Measurements from ENCODE around the gene FBXO27. TPM values are rescaled to one million over a fixed set of nuclear protein-coding genes. Genes with fewer than 3 reads are reported as not detected.
"Not testable (repeated sequence)": the region's sequence is repeated elsewhere in the genome, so short reads cannot be mapped to it uniquely, and the experiment has no call there.

The FBXO27 gene
- total RNA-seq, 1 donor from 2014 or later: 1.6 TPM

DNA sequence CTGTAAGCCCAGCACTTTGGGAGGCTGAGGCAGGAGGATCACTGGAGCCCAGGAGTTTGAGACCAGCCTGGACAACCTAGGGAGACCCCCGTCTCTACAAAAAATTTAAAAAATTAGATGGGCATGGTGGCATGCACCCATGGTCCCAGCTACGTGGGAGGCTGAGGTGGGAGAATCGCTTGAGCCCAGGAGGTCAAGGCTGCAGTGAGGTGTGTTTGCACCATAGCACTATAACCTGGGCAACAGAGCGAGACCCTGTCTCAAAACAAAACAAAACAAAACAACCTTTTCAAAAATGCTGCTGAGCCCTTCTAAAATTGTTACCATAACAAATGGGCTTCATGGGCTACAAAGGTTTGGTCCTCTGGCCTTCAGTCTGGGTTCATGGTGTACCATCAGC is 43.7 kb downstream of the FBXO27 start:
- DNase-seq: not testable (repeated sequence)

DNA sequence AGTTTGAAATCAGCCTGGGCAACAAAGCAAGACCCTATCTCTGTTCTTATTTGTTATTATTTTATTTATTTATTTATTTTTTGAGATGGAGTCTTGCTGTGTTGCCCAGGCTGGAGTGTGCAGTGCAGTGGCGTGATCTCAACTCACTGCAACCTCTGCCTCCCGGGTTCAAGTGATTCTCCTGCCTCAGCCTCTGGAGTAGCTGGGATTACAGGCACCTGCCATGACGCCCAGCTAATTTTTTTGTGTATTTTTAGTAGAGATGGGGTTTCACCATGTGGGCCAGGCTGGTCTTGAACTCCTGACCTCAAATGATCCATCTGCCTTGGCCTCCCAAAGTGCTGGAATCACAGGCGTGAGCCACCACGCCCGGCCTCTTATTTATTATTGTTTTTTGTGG is 44.6 kb downstream of the FBXO27 start:
- DNase-seq: not testable (repeated sequence)

DNA sequence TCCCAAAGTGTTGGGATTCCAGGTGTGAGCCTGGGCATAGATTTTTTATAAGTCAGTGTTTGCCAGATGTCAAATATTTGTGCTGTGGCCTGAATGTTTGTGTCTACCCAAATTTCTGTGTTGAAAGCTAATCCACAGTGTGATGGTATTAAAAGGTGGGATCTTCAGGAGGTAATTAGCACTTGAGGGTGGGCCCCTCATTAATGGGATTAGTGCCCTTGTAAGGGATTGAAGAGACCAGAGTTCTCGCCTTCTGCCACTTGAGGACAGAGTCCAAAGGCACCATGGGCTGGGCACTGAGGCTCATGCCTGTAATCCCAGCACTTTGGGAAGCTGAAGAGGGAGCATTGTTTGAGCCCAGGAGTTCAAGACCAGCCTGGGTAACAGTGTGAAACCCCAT is 47.1 kb downstream of the FBXO27 start:
- no peak for DNase-seq

DNA sequence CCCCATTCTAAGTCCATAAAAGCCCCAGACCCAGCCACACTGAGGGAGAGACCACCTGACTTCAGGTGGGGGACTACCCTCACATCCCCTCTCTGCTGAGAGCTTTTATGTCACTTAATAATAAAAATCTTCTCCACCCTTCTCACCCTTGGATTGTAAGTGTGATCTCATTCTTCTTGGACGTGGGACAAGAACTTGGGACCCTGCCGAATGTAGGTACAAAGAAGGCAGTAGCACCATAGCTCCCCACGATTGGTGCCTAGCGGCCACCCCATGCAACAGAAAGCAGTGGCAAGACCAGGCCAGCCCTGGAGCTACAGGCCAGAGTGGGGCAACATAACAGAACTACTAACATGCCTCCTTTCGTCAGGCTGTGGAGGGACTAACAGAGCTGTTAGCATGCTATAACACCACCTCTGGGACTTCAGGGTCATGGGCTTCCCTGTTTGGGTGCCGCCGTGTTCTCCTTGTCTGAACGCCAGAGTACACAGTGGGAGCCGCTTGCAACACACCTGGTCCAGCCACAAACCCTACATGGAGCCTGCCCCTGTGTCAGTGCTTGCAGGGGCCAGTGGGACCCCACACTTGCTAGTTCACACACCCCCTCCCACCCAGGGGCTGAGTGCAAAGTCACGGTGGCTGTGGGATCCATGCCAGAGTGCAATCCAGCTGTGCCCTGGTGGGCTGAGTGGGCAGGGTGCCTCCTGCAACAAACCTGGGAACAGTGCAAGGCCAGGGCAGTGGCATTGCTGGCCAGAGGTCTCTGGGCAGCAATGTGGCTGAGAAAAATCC is 51.6 kb downstream of the FBXO27 start:
- DNase-seq: no peak

DNA sequence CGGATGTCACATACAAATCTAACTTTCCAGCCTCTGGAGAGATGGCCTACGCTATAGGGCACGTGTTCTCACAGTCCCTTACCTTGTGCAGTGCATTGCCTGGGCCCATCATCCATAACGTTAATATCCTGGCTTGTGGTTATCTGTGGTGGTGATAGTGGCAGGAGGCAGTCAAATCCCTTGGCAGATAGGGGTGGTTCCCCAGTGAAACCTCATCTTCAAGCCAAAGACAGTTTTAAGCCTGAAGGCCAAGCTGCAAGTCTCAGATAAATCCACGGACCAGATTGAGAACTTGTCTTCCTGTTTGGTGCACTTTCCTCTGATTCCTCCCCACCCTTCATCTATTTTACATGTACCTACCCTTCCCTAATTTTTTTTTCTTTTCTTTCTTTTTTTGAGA is 52.5 kb downstream of the FBXO27 start:
- no peak for DNase-seq

DNA sequence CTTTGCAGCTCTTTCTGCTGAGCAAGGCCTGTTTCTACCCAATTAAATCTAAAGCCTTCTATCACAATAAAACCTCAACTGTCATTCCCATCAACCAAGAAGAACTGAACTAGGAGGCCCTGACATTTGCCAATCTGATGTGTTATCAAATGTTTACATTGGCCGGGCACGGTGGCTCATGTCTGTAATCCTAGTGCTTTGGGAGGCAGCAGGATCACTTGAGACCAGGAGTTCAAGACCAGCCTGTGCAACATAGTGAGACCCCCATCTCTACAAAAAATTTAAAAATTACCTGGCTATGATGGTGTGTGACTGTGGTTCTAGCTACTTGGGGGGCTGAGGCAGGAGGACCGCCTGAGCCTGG is 54.0 kb downstream of the FBXO27 start:
- no peak for DNase-seq

DNA sequence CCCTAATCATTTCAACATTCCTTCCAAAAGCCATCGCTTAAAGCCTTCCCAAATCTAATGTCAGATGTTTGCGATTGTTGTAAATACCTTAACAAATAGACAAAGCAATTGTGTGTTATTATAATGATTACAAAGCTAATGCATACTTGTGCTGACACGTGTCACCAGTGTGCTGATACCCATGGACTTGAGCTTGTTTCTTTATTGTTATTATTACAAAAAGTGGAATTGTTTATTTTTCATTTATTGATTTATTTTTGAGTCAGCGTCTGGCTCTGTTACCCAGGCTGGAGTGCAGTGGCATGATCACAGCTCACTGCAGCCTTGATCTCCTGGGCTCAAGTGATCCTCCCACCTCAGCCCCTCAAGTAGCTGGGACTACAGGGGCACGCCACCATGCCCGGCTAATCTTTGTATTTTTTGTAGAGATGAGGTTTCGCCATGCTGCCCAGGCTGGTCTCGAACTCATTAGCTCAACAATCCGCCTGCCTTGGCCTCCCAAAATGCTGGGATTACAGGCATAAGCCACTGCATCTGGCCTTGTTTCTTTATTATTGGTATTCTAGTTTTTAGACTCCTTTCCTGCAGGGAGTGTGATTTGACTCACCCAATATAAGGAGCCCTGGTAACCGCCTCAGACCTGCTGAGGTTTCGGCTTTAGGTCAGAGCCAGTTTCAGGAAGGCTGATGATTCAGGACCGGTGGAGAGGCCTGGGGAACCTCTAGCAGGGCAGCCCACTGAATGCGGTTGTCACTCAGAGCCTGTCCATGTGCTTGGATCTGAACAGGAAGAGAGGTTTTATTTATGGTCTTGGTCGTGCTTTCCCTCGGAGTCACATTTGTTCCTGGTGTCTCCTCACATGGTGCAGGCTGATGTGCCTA is 54.7 kb downstream of the FBXO27 start:
- DNase-seq: no peak

DNA sequence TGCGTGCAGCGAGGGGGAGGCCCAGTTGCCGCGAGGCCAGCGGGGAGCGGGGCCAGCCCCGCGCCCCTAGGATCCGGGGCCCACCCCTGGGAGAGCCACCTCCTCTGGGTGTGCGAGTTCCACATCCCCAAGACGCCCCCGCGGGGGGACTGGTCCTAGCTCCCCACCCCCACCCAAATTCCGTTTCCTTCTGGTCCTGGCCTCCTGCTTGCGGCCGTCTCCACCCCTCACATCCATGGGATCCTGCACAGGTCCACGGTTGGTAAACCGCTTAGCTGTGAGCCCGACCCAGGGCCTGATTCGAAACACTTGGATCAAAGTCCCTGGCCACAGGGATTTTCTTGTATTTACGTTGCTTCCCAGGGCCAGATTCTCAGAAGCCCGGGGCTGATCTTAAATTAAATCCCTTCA is 56.5 kb downstream of the FBXO27 start:
- DNase-seq: peak; percentile 66

DNA sequence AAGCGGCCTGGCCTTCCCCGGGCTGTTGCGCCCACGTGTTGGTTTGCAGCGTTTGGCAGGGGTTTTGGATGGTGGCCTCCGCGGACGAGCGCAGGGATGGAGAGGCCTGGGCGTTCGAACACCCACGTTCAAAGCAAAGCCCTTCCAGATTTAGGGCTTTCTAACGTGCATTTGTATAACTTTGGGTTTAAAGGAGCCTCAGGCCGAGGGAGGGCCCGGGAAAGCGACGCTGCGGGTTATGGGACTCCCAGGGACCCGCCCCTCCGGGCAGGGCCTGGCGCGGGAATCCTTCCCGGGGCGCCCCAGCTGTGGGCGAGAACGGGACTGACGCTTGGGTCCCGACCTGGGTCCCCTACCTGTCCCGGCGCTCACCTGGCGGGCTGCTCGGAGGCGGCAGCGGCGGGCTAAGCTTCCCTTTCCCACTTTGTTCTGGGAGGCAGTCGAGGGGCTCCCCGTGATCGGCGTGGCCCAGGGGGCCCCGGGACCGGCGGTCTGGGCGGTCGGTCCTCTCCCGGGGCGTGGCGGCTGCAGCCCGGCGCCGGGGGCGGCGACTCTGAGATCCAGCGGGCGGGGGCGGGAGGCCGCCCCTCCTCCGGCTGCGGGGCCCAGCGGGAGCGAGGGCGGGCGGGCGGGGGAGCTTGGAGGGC is 57.0 kb downstream of the FBXO27 start, which contains the start of gene FBXO17:
Gene FBXO17 (minus strand): TSS at position 529 of the 647 bp plus-strand sequence. CDS start 25,423 bp downstream, outside the sequence.
- peak; percentile 88 for DNase-seq

DNA sequence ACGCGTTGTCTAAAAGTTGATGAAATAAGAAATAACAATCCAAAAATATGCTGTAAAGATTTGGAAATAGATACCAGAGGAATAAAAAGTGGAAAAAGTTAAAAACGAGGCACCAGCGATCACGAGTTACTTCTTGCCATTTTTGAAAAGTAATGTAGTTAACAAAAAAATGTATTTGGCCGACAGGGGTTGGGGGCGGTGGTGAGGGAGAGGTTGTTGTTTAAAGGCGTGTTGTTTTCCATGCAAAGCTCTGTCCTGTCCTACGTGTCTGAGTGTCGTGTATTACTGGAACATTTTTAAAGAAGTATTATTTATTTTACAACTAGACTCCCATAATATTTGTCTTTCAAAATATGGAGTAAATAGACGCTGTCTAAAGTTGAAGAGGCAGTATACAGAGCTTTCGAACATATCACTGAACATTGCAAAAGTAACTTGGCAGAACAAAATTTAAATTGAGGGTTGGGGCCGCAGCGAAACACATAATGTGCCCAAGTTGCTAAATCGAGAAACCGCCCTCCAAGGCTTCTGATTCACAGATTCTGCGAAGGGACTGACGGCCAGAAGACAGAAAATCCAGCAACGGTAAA is 57.6 kb downstream of the FBXO27 start:
- DNase-seq: peak; percentile 65

Other genes starting within 250 kb of the FBXO27 start
- 25.7 TPM for gene LGALS7B, start 243.3 kb downstream of the FBXO27 start, total RNA-seq
- not detected for gene LGALS4, start 219.6 kb downstream of the FBXO27 start, total RNA-seq
- gene ECH1, start 200.8 kb downstream of the FBXO27 start, total RNA-seq: 84.0 TPM
- gene HNRNPL, start 182.6 kb downstream of the FBXO27 start, total RNA-seq: 249 TPM
- 7.1 TPM for gene RINL, start 154.3 kb downstream of the FBXO27 start, total RNA-seq
- gene SIRT2, start 132.9 kb downstream of the FBXO27 start, total RNA-seq: 178 TPM
- gene NFKBIB, start 132.6 kb downstream of the FBXO27 start, total RNA-seq: 8.8 TPM
- not detected for gene CCER2, start 120.4 kb downstream of the FBXO27 start, total RNA-seq
- 11.3 TPM for gene SARS2, start 101.8 kb downstream of the FBXO27 start, total RNA-seq
- 18.1 TPM for gene MRPS12, start 101.6 kb downstream of the FBXO27 start, total RNA-seq
- 35.2 TPM for gene FBXO17, start 56.8 kb downstream of the FBXO27 start, total RNA-seq
- gene ACP7, start 51.8 kb upstream of the FBXO27 start, total RNA-seq: not detected
- gene PAK4, start 93.2 kb upstream of the FBXO27 start, total RNA-seq: 10.3 TPM
- gene NCCRP1, start 164.4 kb upstream of the FBXO27 start, total RNA-seq: 4.5 TPM
- gene SYCN, start 171.7 kb upstream of the FBXO27 start, total RNA-seq: not detected
- not detected for gene IFNL3, start 212.5 kb upstream of the FBXO27 start, total RNA-seq
- not detected for gene IFNL4, start 216.3 kb upstream of the FBXO27 start, total RNA-seq
- not detected for gene IFNL2, start 235.8 kb upstream of the FBXO27 start, total RNA-seq